ENCODE data around the gene MASP1. TPM values are rescaled to one million over a fixed set of nuclear protein-coding genes. Genes with fewer than 3 reads are reported as not detected.
"Not testable (repeated sequence)": the region's sequence is repeated elsewhere in the genome, so short reads cannot be mapped to it uniquely, and the experiment has no call there.

MASP1 gene
- total and polyA plus RNA-seq, 2 donors (not counting 1 experiment from before 2014, with no cell fraction given), result not detected

GRCh38 chr3:187207062-187207461 lies 84.5 kb downstream of the MASP1 start:
- Mint-ChIP-seq H3K9me3 (ENCODE audit: insufficient read depth) (no peaks in the 10 kb centered on the region), H3K4me1 (no peaks in the 10 kb centered on the region), H3K27ac (no peak overlapping the region), H3K4me3 (no peak overlapping the region), H3K27me3 (peaks cover 61% of the 10 kb centered on the region)
- intact Hi-C loops (cut with micrococcal nuclease), result no loop called here
- Histone ChIP-seq H2AFZ (ENCODE audit: insufficient read depth, low read depth, low read length, poor library complexity, severe bottlenecking) (no peak overlapping the region), H3K27me3 (replicated peaks in 1 of 4; ENCODE audit: control extremely low read depth in 1 of 4, control insufficient read depth in 3 of 4, insufficient read depth in 4 of 4, low read length in 3 of 4) (peaks cover 0 to 14% (median 6%) of the 10 kb centered on the region in 4 experiments), H3K4me1 (ENCODE audit: control insufficient read depth in 2 of 2, insufficient read depth in 2 of 2, low read length in 2 of 2) (no peaks in the 10 kb centered on the region), H3K79me2 (ENCODE audit: control insufficient read depth, insufficient read depth, low read length) (no peaks in the 10 kb centered on the region), H3K4me3 (ENCODE audit: control extremely low read depth in 1 of 5, extremely low read depth in 1 of 5, insufficient read depth in 1 of 5, low read depth in 2 of 5, low read length in 4 of 5) (no peak overlapping the region), H3K9me3 (ENCODE audit: control extremely low read depth in 1 of 3, control insufficient read depth in 2 of 3, insufficient read depth in 1 of 3, low read length in 2 of 3) (peaks cover 0 to 8% (median 3%) of the 10 kb centered on the region in 3 donors), H3K27ac (ENCODE audit: low read length in 2 of 2) (no peak overlapping the region), H3K36me3 (replicated peaks in 1 of 2; ENCODE audit: control extremely low read depth in 1 of 2, control insufficient read depth in 1 of 2, extremely low read depth in 1 of 2, insufficient read depth in 2 of 2, low read length in 1 of 2) (no peaks in the 10 kb centered on the region), H3K4me2 (replicated peaks; ENCODE audit: low read depth, low read length, poor library complexity, severe bottlenecking) (no peak overlapping the region), H4K20me1 (ENCODE audit: control insufficient read depth, insufficient read depth, low read length, poor library complexity, severe bottlenecking) (no peaks in the 10 kb centered on the region), H3K9ac (ENCODE audit: low read length) (no peak overlapping the region)
- ChIA-PET POLR2A (no interaction called here), CTCF (no interaction called here)
- TF ChIP-seq CTCF (IDR thresholded peaks at IDR 0.05) (no peak), EZH2 (IDR thresholded peaks at IDR 0.05; ENCODE audit: borderline replicate concordance, insufficient read depth, low read depth, low read length, poor library complexity, severe bottlenecking) (no peak)
- ATAC-seq (ENCODE audit: low read depth), result no peak
- 95% methylated on average over 2 of the region's 2 CpGs for WGBS (ENCODE audit: insufficient coverage)
- DNase-seq, result no peak

- Histone ChIP-seq H3K27ac (ENCODE audit: low read length in 2 of 2) (no peak overlapping the region), H3K4me1 (ENCODE audit: control insufficient read depth in 2 of 2, insufficient read depth in 2 of 2, low read length in 2 of 2) (no peaks in the 10 kb centered on the region), H3K4me3 (ENCODE audit: control extremely low read depth in 1 of 5, extremely low read depth in 1 of 5, insufficient read depth in 1 of 5, low read depth in 2 of 5, low read length in 4 of 5) (no peak overlapping the region), H3K9ac (ENCODE audit: low read length) (no peak overlapping the region), H3K27me3 (replicated peaks in 1 of 4; ENCODE audit: control extremely low read depth in 1 of 4, control insufficient read depth in 3 of 4, insufficient read depth in 4 of 4, low read length in 3 of 4) (peaks cover 0 to 17% (median 8%) of the 10 kb centered on the region in 4 experiments), H3K36me3 (replicated peaks in 1 of 2; ENCODE audit: control extremely low read depth in 1 of 2, control insufficient read depth in 1 of 2, extremely low read depth in 1 of 2, insufficient read depth in 2 of 2, low read length in 1 of 2) (no peaks in the 10 kb centered on the region), H3K79me2 (ENCODE audit: control insufficient read depth, insufficient read depth, low read length) (no peaks in the 10 kb centered on the region), H2AFZ (ENCODE audit: insufficient read depth, low read depth, low read length, poor library complexity, severe bottlenecking) (no peak overlapping the region), H3K4me2 (replicated peaks; ENCODE audit: low read depth, low read length, poor library complexity, severe bottlenecking) (no peak overlapping the region), H4K20me1 (ENCODE audit: control insufficient read depth, insufficient read depth, low read length, poor library complexity, severe bottlenecking) (no peaks in the 10 kb centered on the region), H3K9me3 (ENCODE audit: control extremely low read depth in 1 of 3, control insufficient read depth in 2 of 3, insufficient read depth in 1 of 3, low read length in 2 of 3) (peaks cover 0 to 8% (median 3%) of the 10 kb centered on the region in 3 donors)
- Mint-ChIP-seq H3K4me1 (no peaks in the 10 kb centered on the region), H3K4me3 (no peak overlapping the region), H3K27me3 (peaks cover 63% of the 10 kb centered on the region), H3K9me3 (ENCODE audit: insufficient read depth) (no peaks in the 10 kb centered on the region), H3K27ac (no peak overlapping the region)
- no peak for DNase-seq
- no peak for ATAC-seq (ENCODE audit: low read depth)
- TF ChIP-seq CTCF (IDR thresholded peaks at IDR 0.05), result no peak
- no peak for TF ChIP-seq EZH2 (IDR thresholded peaks at IDR 0.05; ENCODE audit: borderline replicate concordance, insufficient read depth, low read depth, low read length, poor library complexity, severe bottlenecking)
- no CpG with 5 or more reads among the region's 2 CpGs for WGBS (ENCODE audit: insufficient coverage)
- ChIA-PET CTCF (no interaction called here), POLR2A (no interaction called here)
- intact Hi-C loops (cut with micrococcal nuclease), result no loop called here
Measured at GRCh38 chr3:187205683-187206082, 85.9 kb downstream of the MASP1 start.

GRCh38 chr3:187199463-187200050 lies 92.0 kb downstream of the MASP1 start:
- H3K4me2 ChIP-seq (replicated peaks; ENCODE audit: low read depth, low read length, poor library complexity, severe bottlenecking); H3K4me3 Mint-ChIP-seq; CTCF ChIA-PET; H4K20me1 ChIP-seq (ENCODE audit: control insufficient read depth, insufficient read depth, low read length, poor library complexity, severe bottlenecking); H3K4me1 Mint-ChIP-seq; H3K4me3 ChIP-seq (ENCODE audit: control extremely low read depth in 1 of 5, extremely low read depth in 1 of 5, insufficient read depth in 1 of 5, low read depth in 2 of 5, low read length in 4 of 5); H3K4me1 ChIP-seq (ENCODE audit: control insufficient read depth in 2 of 2, insufficient read depth in 2 of 2, low read length in 2 of 2); H3K9ac ChIP-seq (ENCODE audit: low read length); H3K9me3 Mint-ChIP-seq (ENCODE audit: insufficient read depth); ATAC-seq (ENCODE audit: low read depth); H3K36me3 ChIP-seq (replicated peaks in 1 of 2; ENCODE audit: control extremely low read depth in 1 of 2, control insufficient read depth in 1 of 2, extremely low read depth in 1 of 2, insufficient read depth in 2 of 2, low read length in 1 of 2); H3K79me2 ChIP-seq (ENCODE audit: control insufficient read depth, insufficient read depth, low read length); POLR2A ChIA-PET; H3K9me3 ChIP-seq (ENCODE audit: control extremely low read depth in 1 of 3, control insufficient read depth in 2 of 3, insufficient read depth in 1 of 3, low read length in 2 of 3); H3K27ac Mint-ChIP-seq; intact Hi-C loops (cut with micrococcal nuclease); H2AFZ ChIP-seq (ENCODE audit: insufficient read depth, low read depth, low read length, poor library complexity, severe bottlenecking); H3K27ac ChIP-seq (ENCODE audit: low read length in 2 of 2); DNase-seq: not testable (repeated sequence)
- H3K27me3 ChIP-seq (replicated peaks in 1 of 4; ENCODE audit: control extremely low read depth in 1 of 4, control insufficient read depth in 3 of 4, insufficient read depth in 4 of 4, low read length in 3 of 4), result peaks cover 0 to 33% (median 3%) of the 10 kb centered on the region in 4 experiments
- 95% methylated on average over 39 of the region's 44 CpGs for WGBS (ENCODE audit: insufficient coverage)
- H3K27me3 Mint-ChIP-seq, result peaks cover 46% of the 10 kb centered on the region

Measured in B cell (primary cell).